Activated T-helper 1 cell treated with anti-CD3 and anti-CD28 coated beads, Interleukin-12 subunit alpha, Interleukin-12 subunit beta, Interleukin-2, Interleukin-4 antibody, amounts not matched to agents 30 ng/mL and 10 ng/mL and 1 ng/mL, durations not matched to agents 14 hours and 24 hours and 36 hours (primary cell): ENCODE results near the gene AAGAB. TPM values are rescaled to one million over a fixed set of nuclear protein-coding genes. Genes with fewer than 3 reads are reported as not detected.
"Not testable (repeated sequence)": the region's sequence is repeated elsewhere in the genome, so short reads cannot be mapped to it uniquely, and the experiment has no call there.

Source experiments
- DNase-seq: peaks from one replicate; pipeline ENCODE4 v3.0.0; 2021; ENCODE audit warnings: low spot score
- H3K27ac Mint-ChIP-seq: one replicate; pipeline ENCODE4 v1.8.0; 2021; ENCODE audit warnings: mild to moderate bottlenecking, mixed read lengths
- H3K27me3 Mint-ChIP-seq: one replicate; pipeline ENCODE4 v1.8.0; 2022; ENCODE audit warnings: mild to moderate bottlenecking, moderate library complexity, mixed read lengths; ENCODE audit not compliant: insufficient read depth
- H3K36me3 Mint-ChIP-seq: one replicate; pipeline ENCODE4 v1.8.0; 2021; ENCODE audit warnings: low read depth, mixed read lengths
- H3K4me1 Mint-ChIP-seq: one replicate; pipeline ENCODE4 v1.8.0; 2021; ENCODE audit warnings: low read depth, mixed read lengths
- H3K4me3 Mint-ChIP-seq: one replicate; pipeline ENCODE4 v1.8.0; 2021; ENCODE audit warnings: mild to moderate bottlenecking, moderate library complexity, mixed read lengths
- H3K9me3 Mint-ChIP-seq: one replicate; pipeline ENCODE4 v1.8.0; 2021; ENCODE audit warnings: mixed read lengths
- intact Hi-C: fragments of 100-400 bp; cut with micrococcal nuclease; formaldehyde crosslinking; loops from one replicate; pipeline ENCODE4 v1.15.1; 2024
- total RNA-seq: library from RNA; stranded (reverse); gene quantifications from 2 replicates; pipeline ENCODE4 v1.2.3, GENCODE V29; 2022

Gene AAGAB
- total RNA-seq, 1 donor from 2014 or later: 44.0 TPM

DNA sequence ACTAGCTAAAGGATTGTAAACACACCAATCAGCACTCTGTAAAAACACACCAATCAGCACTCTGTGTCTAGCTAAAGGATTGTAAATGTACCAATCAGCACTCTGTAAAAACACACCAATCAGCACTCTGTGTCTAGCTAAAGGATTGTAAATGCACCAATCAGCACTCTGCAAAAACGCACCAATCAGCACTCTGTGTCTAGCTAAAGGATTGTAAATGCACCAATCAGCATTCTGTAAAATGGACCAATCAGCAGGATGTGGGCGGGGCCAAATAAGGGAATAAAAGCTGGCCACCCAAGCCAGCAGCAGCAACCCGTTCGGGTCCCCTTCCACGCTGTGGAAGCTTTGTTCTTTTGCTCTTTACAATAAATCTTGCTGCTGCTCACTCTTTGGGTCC lies 7.9 kb downstream of the AAGAB start:
- Mint-ChIP-seq H3K36me3 (peaks cover 37% of the 10 kb centered on the region), H3K4me1 (peaks cover 41% of the 10 kb centered on the region)
- intact Hi-C loops, H3K9me3 Mint-ChIP-seq, H3K27me3 Mint-ChIP-seq, DNase-seq, H3K4me3 Mint-ChIP-seq, H3K27ac Mint-ChIP-seq: not testable (repeated sequence)

DNA sequence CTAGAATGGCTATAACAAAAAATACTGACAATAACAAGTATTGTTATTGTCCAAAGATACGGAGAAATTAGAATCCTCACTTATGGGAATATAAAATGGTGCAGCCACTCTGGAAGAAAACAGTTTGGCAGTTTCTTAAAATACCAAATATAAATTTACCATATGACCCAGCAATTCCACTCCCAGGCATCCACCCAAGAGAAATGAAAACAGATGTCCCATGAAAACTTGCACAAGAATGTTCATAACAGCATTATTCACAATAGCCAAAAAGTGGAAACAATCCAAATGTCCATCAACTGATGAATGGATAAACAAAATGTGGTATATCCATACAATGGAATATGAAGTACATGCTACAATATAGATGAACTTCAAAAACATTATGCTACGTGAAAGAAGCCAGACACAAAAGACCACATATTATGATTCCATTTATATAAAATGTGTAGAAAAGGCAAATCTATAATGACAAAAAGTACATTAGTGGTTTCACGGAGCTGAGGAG lies 9.4 kb downstream of the AAGAB start:
- peaks cover 53% of the 10 kb centered on the region for H3K4me1 Mint-ChIP-seq
- H3K27me3 Mint-ChIP-seq: no peaks in the 10 kb centered on the region
- H3K27ac Mint-ChIP-seq: no peak overlapping the region
- intact Hi-C loops: loop anchor here (5.0 kb wide), 2 partner anchors 223 to 517 kb away; no protein-coding TSS in a partner anchor
- no peak overlapping the region for H3K4me3 Mint-ChIP-seq
- peaks cover 4% of the 10 kb centered on the region for H3K9me3 Mint-ChIP-seq
- peaks cover 33% of the 10 kb centered on the region for H3K36me3 Mint-ChIP-seq
- no peak for DNase-seq

DNA sequence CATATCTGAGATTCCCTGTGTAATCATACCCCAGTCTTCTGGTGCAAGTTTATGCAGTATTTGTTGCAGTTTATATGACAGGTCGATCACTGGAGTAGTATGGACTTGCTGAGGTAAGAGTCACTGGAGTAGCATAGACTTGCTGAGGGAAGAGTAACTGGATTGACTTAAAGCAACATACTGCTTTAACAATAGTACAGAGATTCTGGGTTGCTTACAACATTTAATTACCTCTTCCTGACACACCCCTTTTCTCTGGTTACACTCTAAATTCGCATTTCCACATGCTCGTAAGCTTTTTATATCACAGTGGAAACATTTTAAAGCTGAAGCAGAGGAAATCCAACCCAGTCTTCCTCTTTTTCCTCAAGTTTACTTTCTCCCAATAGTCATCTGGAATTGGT lies 11.8 kb downstream of the AAGAB start:
- peak overlapping the region; percentile 38 for H3K27ac Mint-ChIP-seq
- intact Hi-C loops: loop anchor here (5.0 kb wide), 2 partner anchors 220 to 520 kb away; no protein-coding TSS in a partner anchor
- H3K27me3 Mint-ChIP-seq: no peaks in the 10 kb centered on the region
- peaks cover 4% of the 10 kb centered on the region for H3K9me3 Mint-ChIP-seq
- DNase-seq: no peak
- peaks cover 53% of the 10 kb centered on the region for H3K4me1 Mint-ChIP-seq
- peak overlapping the region; percentile 13 for H3K4me3 Mint-ChIP-seq
- H3K36me3 Mint-ChIP-seq: peaks cover 29% of the 10 kb centered on the region

DNA sequence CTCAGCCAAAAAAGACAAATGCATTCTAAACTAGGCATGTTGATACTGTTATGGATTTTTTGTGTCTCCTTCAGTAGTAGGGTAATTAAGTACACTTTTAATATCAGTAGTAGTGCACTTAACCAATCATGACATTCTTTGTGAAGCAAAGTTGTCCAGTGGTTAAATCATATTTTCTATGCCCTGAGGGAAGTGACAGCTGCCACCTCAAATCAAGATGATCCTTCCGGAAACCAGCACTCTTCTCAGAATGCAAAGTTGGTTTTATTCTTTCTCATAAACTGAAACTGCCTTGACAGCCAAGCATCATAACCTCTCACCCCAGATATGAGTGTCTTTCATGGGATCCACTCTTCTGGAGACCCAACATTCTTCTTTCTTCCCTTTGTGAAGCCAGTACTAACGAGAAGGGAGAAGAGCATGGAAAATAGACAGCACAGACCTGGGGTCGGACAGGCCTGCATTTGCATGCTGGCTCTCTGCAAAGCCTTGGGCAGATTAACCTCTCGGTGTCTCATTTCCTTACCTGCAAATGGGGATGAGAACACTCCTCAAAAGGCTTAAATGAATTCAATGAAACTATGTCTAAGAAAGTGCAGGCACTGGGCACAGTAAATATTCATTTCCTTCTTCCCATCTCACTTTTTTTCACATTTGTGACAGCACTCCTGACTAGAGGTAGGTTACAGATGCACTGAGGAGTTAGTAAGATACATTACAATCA lies 13.2 kb downstream of the AAGAB start:
- Mint-ChIP-seq H3K27me3 (no peaks in the 10 kb centered on the region), H3K4me3 (peak overlapping the region; percentile 47), H3K9me3 (no peaks in the 10 kb centered on the region), H3K27ac (peak overlapping the region; percentile 87), H3K4me1 (peaks cover 52% of the 10 kb centered on the region), H3K36me3 (peaks cover 20% of the 10 kb centered on the region)
- peak; percentile 45 for DNase-seq
- intact Hi-C loops: loop anchor here (1.0 to 5.0 kb wide), 13 partner anchors 13 to 600 kb away; partner anchors contain the start of genes AAGAB, IQCH and RNU6-1

DNA sequence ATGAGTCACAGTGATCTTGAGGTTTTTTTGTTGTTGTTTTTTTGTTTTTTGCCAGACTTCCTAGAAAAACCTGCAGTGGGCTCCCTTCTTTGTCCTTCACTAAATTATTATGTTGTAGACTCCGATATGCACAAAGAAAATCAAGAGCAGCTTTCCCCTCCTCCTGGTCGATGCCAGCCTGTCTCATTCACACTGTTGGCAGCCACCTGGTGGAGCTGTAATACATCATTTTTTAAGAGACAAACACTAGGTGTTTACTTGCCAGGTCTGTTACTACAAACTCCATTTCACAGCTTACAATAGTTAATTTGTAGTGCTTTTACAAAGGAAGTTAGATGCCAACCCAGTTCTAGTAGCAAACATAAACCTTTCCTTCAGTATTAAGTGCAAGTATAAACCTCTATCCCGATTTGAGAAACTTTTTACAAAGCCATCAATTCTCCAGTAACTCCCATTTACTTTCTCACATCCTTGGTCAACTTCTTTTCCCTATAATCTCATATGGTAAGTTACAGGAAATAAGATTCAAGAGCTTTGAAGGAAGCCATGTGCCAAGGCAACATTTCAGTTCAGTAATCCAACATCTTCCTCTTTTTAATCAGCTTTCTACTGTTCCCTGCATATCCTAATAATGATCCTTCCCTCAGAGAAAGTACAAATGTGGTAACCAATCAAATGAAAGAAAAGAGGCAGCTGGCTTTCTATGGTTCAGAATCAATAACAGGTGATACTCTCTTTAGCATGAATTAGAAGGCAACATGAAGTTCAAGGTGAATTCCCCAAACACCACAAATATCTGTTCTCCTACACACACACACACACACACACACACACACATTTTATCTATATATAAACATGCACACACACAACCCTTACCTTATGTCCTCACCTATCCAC lies 14.0 kb downstream of the AAGAB start:
- Mint-ChIP-seq H3K4me1 (peaks cover 49% of the 10 kb centered on the region), H3K27me3 (no peaks in the 10 kb centered on the region), H3K9me3 (no peaks in the 10 kb centered on the region), H3K27ac (peak overlapping the region; percentile 87), H3K36me3 (peaks cover 20% of the 10 kb centered on the region), H3K4me3 (peak overlapping the region; percentile 47)
- intact Hi-C loops: loop anchor here (1.0 to 5.0 kb wide), 13 partner anchors 14 to 600 kb away; partner anchors contain the start of genes AAGAB, IQCH and RNU6-1
- DNase-seq: no peak

GRCh38 chr15:67232591-67232990 lies 21.9 kb downstream of the AAGAB start:
- H3K4me1 Mint-ChIP-seq: peaks cover 14% of the 10 kb centered on the region
- H3K36me3 Mint-ChIP-seq: peaks cover 58% of the 10 kb centered on the region
- H3K27me3 Mint-ChIP-seq: no peaks in the 10 kb centered on the region
- H3K4me3 Mint-ChIP-seq: no peak overlapping the region
- no peaks in the 10 kb centered on the region for H3K9me3 Mint-ChIP-seq
- intact Hi-C loops: no loop called here
- H3K27ac Mint-ChIP-seq: no peak overlapping the region
- DNase-seq: no peak

DNA sequence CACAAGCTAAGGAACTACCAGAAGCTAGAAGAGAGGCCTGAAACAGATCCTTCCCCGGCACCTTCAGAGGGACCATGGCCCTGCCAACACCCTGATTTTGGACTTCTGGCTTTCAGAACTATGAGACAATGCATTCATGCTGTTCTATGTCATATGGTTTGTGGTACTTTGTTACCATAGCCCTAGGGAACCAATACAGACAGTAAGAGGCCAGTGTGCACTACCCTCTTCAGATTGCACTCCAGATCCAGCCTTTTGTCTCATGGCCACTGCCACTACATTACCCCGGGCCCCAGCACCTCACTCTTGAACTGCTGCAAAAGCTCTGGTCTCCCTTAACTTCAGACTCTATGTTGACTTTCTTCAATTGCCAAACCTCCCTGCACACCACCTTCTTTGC lies 24.0 kb downstream of the AAGAB start:
- DNase-seq: no peak

GRCh38 chr15:67228286-67228685 lies 26.2 kb downstream of the AAGAB start:
- no peaks in the 10 kb centered on the region for H3K9me3 Mint-ChIP-seq
- intact Hi-C loops: no loop called here
- H3K4me3 Mint-ChIP-seq: no peak overlapping the region
- no peak overlapping the region for H3K27ac Mint-ChIP-seq
- H3K27me3 Mint-ChIP-seq: no peaks in the 10 kb centered on the region
- peaks cover 11% of the 10 kb centered on the region for H3K4me1 Mint-ChIP-seq
- peaks cover 41% of the 10 kb centered on the region for H3K36me3 Mint-ChIP-seq
- no peak for DNase-seq

More for the DNA sequence above, 24.0 kb downstream of the AAGAB start:
- Mint-ChIP-seq H3K4me3 (no peak overlapping the region), H3K27me3 (no peaks in the 10 kb centered on the region), H3K9me3 (no peaks in the 10 kb centered on the region), H3K27ac (no peak overlapping the region), H3K4me1 (peaks cover 11% of the 10 kb centered on the region), H3K36me3 (peaks cover 55% of the 10 kb centered on the region)
- intact Hi-C loops: no loop called here

DNA sequence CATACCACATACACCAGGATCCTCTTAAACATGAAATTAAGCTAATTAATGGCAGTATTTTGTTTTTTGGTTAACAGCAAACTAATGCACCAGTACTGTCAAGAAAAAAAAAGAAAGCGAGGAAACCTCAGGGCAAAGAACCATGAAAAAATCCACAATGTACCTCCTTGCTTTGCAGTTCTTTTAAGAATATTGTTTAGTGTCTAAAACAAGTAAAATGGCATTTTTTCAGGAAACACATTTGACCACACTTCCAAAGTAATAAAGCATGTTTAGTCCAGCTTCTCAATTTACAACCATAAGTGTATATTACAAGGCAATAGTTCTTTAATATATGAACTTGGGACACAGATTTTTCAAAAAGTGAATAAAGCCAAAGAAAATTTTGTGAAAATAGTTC lies 26.6 kb downstream of the AAGAB start:
- H3K4me3 Mint-ChIP-seq: no peak overlapping the region
- H3K36me3 Mint-ChIP-seq: peaks cover 38% of the 10 kb centered on the region
- no peak overlapping the region for H3K27ac Mint-ChIP-seq
- intact Hi-C loops: no loop called here
- no peaks in the 10 kb centered on the region for H3K9me3 Mint-ChIP-seq
- peaks cover 11% of the 10 kb centered on the region for H3K4me1 Mint-ChIP-seq
- DNase-seq: no peak
- H3K27me3 Mint-ChIP-seq: no peaks in the 10 kb centered on the region

GRCh38 chr15:67227431-67227830 lies 27.0 kb downstream of the AAGAB start:
- no peak overlapping the region for H3K4me3 Mint-ChIP-seq
- intact Hi-C loops: no loop called here
- H3K4me1 Mint-ChIP-seq: peaks cover 11% of the 10 kb centered on the region
- H3K27me3 Mint-ChIP-seq: no peaks in the 10 kb centered on the region
- DNase-seq: no peak
- no peak overlapping the region for H3K27ac Mint-ChIP-seq
- H3K36me3 Mint-ChIP-seq: peaks cover 35% of the 10 kb centered on the region
- H3K9me3 Mint-ChIP-seq: no peaks in the 10 kb centered on the region

- Mint-ChIP-seq H3K27me3 (no peaks in the 10 kb centered on the region), H3K4me1 (peaks cover 11% of the 10 kb centered on the region), H3K9me3 (no peaks in the 10 kb centered on the region), H3K4me3 (no peak overlapping the region), H3K36me3 (peaks cover 23% of the 10 kb centered on the region), H3K27ac (no peak overlapping the region)
- intact Hi-C loops: no loop called here
- no peak for DNase-seq
Measured at GRCh38 chr15:67225336-67225735, 29.1 kb downstream of the AAGAB start.

DNA sequence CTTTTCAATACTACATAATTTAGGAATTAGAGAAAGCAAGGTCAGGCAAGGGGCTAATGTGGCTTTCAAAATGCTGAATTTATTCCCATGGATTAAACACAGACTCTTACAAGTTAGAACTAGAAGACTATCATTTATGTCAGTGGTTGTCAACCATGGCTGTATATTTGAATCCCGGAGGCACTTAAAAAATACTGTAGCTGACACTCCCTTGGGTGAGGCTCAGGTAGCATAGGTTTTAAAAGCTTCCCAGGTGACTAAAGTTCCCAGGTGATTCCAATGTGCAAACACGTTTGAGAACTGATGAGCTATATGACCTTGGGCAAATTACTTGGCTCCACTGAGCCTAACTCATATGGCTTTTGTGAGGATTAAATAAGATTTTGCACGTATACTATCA lies 29.6 kb downstream of the AAGAB start:
- H3K27ac Mint-ChIP-seq: no peak overlapping the region
- intact Hi-C loops: no loop called here

GRCh38 chr15:67219288-67219687 lies 35.2 kb downstream of the AAGAB start:
- H3K4me1 Mint-ChIP-seq: peaks cover 11% of the 10 kb centered on the region
- intact Hi-C loops: no loop called here
- DNase-seq: no peak

More for the DNA sequence above, 29.6 kb downstream of the AAGAB start:
- no peak overlapping the region for H3K4me3 Mint-ChIP-seq
- no peaks in the 10 kb centered on the region for H3K27me3 Mint-ChIP-seq
- H3K9me3 Mint-ChIP-seq: no peaks in the 10 kb centered on the region
- H3K4me1 Mint-ChIP-seq: peaks cover 11% of the 10 kb centered on the region
- DNase-seq: no peak
- H3K36me3 Mint-ChIP-seq: peaks cover 24% of the 10 kb centered on the region

More at GRCh38 chr15:67219288-67219687, 35.2 kb downstream of the AAGAB start:
- Mint-ChIP-seq H3K4me3 (no peak overlapping the region), H3K9me3 (no peaks in the 10 kb centered on the region), H3K36me3 (peaks cover 33% of the 10 kb centered on the region), H3K27me3 (no peaks in the 10 kb centered on the region), H3K27ac (no peak overlapping the region)
